Type B pancreatic cell (in vitro differentiated cells): Measurements from ENCODE around the gene YIF1B. TPM values are rescaled to one million over a fixed set of nuclear protein-coding genes. Genes with fewer than 3 reads are reported as not detected.
A peak's percentile ranks its signal among the peaks of the same experiment; 100 is the strongest.

ENCODE experiments used
- DNase-seq: peaks from one replicate; pipeline ENCODE4 v3.0.0; 2021; ENCODE audit warnings: mixed read lengths; ENCODE audit not compliant: unreplicated experiment; ENCODE audit errors: extremely low spot score
- H3K27ac Mint-ChIP-seq: 2 replicates; pipeline ENCODE4 v1.8.0; 2021; ENCODE audit warnings: mild to moderate bottlenecking, mixed read lengths
- H3K27me3 Mint-ChIP-seq: 2 replicates; pipeline ENCODE4 v1.8.0; 2021; ENCODE audit warnings: mixed read lengths
- H3K36me3 Mint-ChIP-seq: 2 replicates; pipeline ENCODE4 v1.8.0; 2021; ENCODE audit warnings: mixed read lengths
- H3K4me1 Mint-ChIP-seq: one replicate; pipeline ENCODE4 v1.8.0; 2021; ENCODE audit warnings: mixed read lengths; ENCODE audit not compliant: unreplicated experiment
- H3K4me3 Mint-ChIP-seq: 2 replicates; pipeline ENCODE4 v1.8.0; 2021; ENCODE audit warnings: mild to moderate bottlenecking, mixed read lengths
- H3K9me3 Mint-ChIP-seq: 2 replicates; pipeline ENCODE4 v1.8.0; 2021; ENCODE audit warnings: mixed read lengths
- total RNA-seq: library from RNA; stranded (reverse); gene quantifications from 2 replicates; pipeline ENCODE4 v1.2.1, GENCODE V29; 2021; ENCODE audit warnings: low replicate concordance
- TF ChIP-seq, protein P1 (sequence below): fragments of 200-600 bp; sonication (generic); conservative IDR thresholded peaks from 2 replicates; pipeline ENCODE4 v1.5.0; 2021; ENCODE audit warnings: antibody characterized with exemption, mild to moderate bottlenecking

The YIF1B gene
- total RNA-seq, 1 donor from 2014 or later, result 41.0 TPM

- TF ChIP-seq, protein P1, sequence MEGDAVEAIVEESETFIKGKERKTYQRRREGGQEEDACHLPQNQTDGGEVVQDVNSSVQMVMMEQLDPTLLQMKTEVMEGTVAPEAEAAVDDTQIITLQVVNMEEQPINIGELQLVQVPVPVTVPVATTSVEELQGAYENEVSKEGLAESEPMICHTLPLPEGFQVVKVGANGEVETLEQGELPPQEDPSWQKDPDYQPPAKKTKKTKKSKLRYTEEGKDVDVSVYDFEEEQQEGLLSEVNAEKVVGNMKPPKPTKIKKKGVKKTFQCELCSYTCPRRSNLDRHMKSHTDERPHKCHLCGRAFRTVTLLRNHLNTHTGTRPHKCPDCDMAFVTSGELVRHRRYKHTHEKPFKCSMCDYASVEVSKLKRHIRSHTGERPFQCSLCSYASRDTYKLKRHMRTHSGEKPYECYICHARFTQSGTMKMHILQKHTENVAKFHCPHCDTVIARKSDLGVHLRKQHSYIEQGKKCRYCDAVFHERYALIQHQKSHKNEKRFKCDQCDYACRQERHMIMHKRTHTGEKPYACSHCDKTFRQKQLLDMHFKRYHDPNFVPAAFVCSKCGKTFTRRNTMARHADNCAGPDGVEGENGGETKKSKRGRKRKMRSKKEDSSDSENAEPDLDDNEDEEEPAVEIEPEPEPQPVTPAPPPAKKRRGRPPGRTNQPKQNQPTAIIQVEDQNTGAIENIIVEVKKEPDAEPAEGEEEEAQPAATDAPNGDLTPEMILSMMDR, result no peak
- Mint-ChIP-seq H3K4me3 (peak overlapping the region; percentile 90), H3K36me3 (no peaks in the 10 kb centered on the region), H3K4me1 (no peaks in the 10 kb centered on the region), H3K27ac (no peak overlapping the region), H3K9me3 (no peaks in the 10 kb centered on the region), H3K27me3 (peaks cover 53% of the 10 kb centered on the region)
- DNase-seq, result no peak
These were observed 45.3 kb upstream of the YIF1B start for GRCh38 chr19:38360839-38361631.

GRCh38 chr19:38360351-38360750 lies 44.6 kb upstream of the YIF1B start:
- Mint-ChIP-seq H3K4me1 (no peaks in the 10 kb centered on the region), H3K9me3 (no peaks in the 10 kb centered on the region), H3K27me3 (peaks cover 57% of the 10 kb centered on the region), H3K4me3 (peak overlapping the region; percentile 90), H3K36me3 (no peaks in the 10 kb centered on the region), H3K27ac (no peak overlapping the region)
- TF ChIP-seq, protein P1, result no peak
- no peak for DNase-seq

GRCh38 chr19:38359242-38360021 lies 43.7 kb upstream of the YIF1B start:
- no peak for DNase-seq

GRCh38 chr19:38358071-38358470 lies 42.3 kb upstream of the YIF1B start:
- Mint-ChIP-seq H3K36me3 (no peaks in the 10 kb centered on the region), H3K9me3 (no peaks in the 10 kb centered on the region), H3K4me3 (no peak overlapping the region), H3K27me3 (peaks cover 57% of the 10 kb centered on the region), H3K27ac (no peak overlapping the region), H3K4me1 (no peaks in the 10 kb centered on the region)
- TF ChIP-seq, protein P1, result no peak
- DNase-seq, result no peak

More at GRCh38 chr19:38359242-38360021, 43.7 kb upstream of the YIF1B start:
- TF ChIP-seq, protein P1, result no peak
- Mint-ChIP-seq H3K27me3 (peaks cover 57% of the 10 kb centered on the region), H3K4me1 (no peaks in the 10 kb centered on the region), H3K4me3 (peak overlapping the region; percentile 81), H3K36me3 (no peaks in the 10 kb centered on the region), H3K9me3 (no peaks in the 10 kb centered on the region), H3K27ac (peak overlapping the region; percentile 33)

DNA sequence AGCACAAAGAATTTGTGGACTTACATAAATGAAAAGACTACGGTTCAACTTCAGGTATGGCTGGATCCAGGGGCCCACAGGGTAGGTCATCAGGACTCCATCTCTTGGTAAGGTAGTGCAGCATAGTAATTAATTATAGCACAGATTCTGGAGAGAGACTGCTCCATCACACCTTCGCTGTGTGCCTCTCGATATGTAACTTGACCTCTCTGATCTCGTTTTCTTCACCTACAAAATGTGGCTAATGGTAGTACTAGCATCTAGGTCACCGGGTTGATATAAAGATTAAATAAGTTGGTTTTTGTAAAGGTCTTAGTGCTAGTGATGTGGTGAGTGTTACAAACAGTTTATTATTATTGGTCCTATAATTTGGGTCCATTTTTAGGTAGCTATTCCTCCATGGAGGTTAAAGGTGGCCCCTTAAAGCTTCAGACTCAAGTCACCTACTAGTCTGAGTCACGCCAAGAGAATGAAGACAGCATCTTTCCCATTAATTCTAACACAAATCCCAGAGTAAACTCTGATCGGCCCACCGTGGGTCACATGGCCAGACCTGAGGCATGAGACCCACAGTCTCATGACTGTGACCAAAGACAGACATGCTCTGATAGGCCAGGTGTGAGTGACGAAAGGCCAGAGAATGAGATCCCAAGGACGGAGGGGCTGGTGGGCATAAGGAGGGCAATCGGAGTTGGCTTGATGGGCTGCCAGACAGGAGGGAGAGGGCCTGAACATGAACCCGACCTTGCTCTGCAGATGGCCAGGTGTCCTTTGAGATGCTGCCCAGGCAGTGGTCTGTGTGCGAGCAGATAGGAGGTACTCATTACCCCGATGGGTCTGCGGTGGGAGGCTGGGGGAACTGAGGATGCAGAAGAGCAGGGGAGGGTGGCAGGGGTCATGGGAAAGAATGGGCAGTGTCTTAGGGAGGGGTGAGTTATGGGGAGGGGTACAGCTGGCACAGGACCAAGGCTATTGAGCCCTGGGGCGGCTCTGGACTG lies 40.3 kb upstream of the YIF1B start:
- peaks cover 50% of the 10 kb centered on the region for H3K27me3 Mint-ChIP-seq
- no peaks in the 10 kb centered on the region for H3K9me3 Mint-ChIP-seq
- no peak overlapping the region for H3K4me3 Mint-ChIP-seq
- no peak for DNase-seq
- H3K36me3 Mint-ChIP-seq, result no peaks in the 10 kb centered on the region
- TF ChIP-seq, protein P1, result no peak
- no peaks in the 10 kb centered on the region for H3K4me1 Mint-ChIP-seq
- H3K27ac Mint-ChIP-seq, result no peak overlapping the region
